ENCODE data around the gene ARID1B. TPM values are rescaled to one million over a fixed set of nuclear protein-coding genes. Genes with fewer than 3 reads are reported as not detected.
A peak's percentile ranks its signal among the peaks of the same experiment; 100 is the strongest.

Gene ARID1B
- total RNA-seq, 1 donor from 2014 or later: 26.4 TPM

DNA sequence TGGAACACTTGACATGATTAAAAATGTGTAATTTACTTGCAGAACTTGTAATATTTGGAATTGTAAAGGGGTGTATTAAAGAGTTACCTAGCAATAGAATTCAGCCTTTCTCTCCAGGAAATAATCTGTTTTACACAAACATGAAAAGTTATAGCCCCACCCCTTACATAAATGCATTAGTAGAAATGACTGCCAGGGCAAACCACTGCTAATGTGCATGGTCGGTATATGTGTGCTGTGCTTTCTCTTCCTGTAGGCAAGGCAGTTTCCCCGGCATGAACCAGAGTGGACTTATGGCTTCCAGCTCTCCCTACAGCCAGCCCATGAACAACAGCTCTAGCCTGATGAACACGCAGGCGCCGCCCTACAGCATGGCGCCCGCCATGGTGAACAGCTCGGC is 389.6 kb downstream of the ARID1B start:
- ATAC-seq: no peak
- DNase-seq (ENCODE audit: low spot score): no peak

DNA sequence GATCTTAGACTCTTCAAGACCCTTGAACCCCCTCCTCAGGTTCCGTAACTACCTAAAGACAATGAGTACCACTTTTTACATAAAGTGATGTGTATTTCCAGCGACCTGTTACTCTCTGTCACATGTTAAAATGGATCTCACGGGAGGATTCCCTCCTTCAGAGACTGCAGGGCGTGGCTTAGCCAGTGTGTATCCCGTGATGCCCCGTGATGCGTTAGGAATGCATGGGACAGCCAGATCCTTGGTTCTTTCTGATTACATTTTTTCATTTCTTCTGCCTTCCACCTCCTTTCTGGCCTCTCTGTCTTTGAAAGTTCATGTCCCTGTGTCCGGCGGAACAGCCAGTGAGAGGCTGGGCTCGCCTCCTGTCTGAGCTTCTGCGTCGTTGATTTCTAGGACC is 390.7 kb downstream of the ARID1B start:
- ATAC-seq (no peak), DNase-seq (ENCODE audit: low spot score) (no peak)

DNA sequence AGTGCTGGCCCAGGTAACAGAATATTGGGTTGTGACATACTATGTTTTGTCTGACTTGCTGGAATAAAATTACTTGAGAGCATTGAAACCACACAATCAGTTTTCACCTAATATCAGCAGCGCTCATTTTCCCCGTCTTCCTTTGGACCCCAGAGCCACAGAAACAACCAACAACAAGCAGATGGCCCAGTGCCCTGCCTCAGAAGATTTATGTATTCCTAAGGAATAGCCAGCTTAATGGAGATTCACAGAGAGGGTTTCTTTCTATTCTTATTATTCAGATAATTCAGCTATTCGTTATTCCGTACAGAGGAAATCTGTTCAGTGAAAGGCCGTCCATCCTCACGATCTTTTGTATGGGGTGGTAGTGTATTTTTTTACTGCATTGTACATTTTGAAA is 391.3 kb downstream of the ARID1B start:
- ATAC-seq: no peak
- no peak for DNase-seq (ENCODE audit: low spot score)

DNA sequence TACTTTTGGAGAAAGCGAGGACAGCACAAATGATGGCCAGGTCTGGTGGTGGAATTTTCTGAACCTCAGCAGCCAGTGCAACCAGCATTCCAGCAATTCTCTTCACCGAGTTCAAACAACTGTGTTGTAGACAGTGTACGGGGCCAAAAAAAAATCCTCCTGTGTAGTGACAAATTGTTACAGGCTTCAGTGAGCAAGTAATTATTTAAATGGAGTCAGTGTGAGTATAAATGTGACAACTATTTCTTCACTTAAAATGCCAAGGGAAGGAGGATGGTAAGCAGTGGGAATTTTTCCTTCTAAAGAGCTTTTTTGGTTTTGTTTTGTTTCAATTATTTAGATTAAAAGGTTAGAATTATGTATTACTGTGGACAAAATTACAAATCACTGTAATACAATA is 392.0 kb downstream of the ARID1B start:
- ATAC-seq (no peak), DNase-seq (ENCODE audit: low spot score) (no peak)

DNA sequence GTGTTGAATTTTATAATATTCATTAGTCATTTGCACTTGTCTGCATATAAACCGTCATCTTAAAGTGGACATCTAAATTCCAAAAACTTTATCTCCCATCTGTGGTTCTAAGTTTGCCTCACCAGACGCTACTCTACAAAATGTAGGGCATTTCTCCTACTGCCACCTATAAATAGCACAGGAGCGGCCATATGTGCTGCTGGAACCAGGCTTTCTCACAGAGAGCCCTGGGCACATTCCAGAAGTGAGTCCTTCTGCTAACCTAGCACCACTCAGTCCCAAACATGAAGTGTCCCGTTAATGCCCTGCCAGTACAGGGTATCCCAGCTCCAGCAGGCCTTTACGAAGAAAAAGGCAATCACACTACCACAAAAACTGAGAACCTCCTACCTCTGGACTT is 392.5 kb downstream of the ARID1B start:
- DNase-seq (ENCODE audit: low spot score) (no peak), ATAC-seq (no peak)

DNA sequence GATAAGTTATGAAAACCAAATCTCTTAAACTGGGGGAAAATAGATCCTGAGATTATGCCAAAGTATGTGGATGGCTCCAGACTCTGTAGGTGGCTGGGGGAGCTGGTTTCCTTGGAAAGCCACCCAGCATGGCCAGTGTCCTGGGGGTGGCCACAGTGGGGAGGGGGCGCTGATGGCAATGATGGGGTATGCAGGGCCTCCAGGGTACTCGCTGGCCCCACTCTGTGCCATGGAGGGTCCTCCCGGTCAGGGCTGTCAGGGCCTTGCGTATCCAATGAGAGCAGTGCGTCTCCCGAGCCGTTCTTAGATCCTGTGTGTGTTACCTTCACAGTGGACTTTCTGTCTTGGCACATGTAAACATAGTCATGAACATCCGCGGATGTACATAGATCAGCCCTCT is 393.4 kb downstream of the ARID1B start:
- DNase-seq (ENCODE audit: low spot score) (no peak), ATAC-seq (no peak)

DNA sequence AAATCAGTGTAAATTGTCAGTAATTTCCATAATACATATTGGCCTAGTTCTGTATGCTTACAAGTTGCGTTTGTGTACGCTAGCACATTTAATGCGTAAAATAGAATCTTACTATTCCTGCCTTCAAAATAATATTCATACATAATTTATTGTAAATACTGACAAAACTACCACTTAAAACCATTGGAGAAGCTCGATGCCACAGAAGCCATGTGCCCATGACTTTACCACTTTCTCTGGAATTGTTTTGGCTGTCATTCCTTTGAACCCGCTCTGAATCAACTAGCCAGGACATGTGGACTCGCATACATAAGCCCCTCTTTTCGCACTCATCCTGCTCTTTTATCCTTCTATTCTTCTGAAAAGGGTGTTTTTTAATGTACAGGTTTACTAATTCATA is 394.6 kb downstream of the ARID1B start:
- no peak for DNase-seq (ENCODE audit: low spot score)

DNA sequence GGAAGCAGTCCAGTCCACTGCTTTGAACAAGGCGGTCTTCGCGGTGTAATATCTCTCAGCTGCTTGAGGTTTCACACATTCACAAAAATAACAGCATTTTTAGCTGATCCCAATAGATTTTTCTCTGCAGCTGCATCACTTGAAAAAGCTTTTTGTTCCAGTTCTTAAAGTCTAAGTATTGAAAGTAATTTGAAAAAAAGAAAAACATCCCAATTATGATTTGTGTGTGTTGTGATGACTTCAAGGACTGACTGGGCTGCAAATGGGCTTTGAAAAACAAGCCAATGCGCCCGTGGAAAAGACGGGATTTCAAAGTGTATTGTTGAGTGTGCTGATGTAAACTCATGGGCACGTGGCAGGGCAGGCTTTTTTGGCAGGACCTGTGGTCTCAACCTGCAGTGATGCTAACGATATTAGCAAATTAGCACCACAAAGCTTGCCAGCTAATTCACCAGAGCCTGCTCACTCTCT is 395.1 kb downstream of the ARID1B start:
- DNase-seq (ENCODE audit: low spot score) (no peak), ATAC-seq (no peak)

More for the DNA sequence above, 394.6 kb downstream of the ARID1B start:
- ATAC-seq: no peak

DNA sequence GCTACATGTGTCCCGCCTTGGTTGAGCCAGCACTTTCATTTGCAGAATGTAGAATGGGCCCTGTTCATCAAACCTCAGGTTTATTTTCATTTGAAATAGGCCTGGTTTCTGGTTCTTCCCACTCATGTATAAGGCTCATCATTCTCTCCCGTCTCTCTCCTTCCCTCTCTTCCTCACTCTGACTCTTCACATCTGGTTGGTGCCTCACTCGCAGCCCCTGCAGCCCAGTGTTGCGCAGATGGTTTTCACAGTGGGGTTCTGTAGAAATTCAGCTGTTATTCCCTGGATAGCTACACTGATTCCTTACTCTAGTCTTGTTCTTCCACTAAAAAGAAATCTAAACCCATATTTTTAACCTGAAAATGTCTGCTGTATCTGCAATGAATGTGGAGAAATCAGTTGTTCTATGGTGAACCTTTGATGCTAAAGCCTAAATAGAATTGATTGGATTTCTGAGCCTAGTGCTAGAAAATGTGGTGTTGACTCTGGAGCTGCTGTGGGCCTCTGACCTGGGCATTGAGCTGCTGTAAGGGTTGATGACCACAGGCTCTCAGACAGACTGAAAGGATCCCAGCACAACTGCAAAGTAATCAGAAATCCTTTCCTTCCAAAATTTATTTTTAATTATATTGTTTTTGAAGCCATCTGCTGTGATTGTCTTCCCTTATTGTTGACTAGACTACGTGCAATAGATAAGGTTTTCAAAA is 395.8 kb downstream of the ARID1B start:
- no peak for DNase-seq (ENCODE audit: low spot score)
- ATAC-seq: peak; percentile 68

DNA sequence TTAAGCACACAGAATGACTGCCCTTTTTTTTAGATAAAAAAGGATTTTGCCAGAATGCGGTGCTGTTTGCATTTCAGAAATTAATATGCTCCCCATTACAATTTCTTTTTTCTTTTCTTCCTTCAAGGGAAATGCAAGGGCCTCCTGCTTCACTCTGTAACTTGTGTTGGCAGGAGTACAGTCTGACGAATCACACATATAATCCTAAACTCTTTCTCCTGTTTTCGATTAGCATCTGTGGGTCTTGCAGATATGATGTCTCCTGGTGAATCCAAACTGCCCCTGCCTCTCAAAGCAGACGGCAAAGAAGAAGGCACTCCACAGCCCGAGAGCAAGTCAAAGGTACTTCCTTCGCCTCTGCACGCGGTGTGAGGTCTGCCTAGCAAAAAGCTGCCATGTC is 396.6 kb downstream of the ARID1B start:
- DNase-seq (ENCODE audit: low spot score) (no peak), ATAC-seq (no peak)

DNA sequence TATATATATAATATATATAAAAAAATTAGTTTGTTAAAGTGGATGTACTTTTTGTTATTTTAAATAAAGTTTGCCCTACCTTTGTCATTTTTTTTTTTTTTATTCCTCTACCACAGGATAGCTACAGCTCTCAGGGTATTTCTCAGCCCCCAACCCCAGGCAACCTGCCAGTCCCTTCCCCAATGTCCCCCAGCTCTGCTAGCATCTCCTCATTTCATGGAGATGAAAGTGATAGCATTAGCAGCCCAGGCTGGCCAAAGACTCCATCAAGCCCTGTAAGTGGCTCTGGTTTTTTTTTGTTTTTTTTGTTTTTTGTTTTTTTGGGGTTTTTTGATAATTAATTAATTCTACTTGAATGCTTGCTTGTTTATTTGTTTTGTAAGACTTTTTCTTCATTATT is 397.6 kb downstream of the ARID1B start:
- ATAC-seq: no peak
- no peak for DNase-seq (ENCODE audit: low spot score)

DNA sequence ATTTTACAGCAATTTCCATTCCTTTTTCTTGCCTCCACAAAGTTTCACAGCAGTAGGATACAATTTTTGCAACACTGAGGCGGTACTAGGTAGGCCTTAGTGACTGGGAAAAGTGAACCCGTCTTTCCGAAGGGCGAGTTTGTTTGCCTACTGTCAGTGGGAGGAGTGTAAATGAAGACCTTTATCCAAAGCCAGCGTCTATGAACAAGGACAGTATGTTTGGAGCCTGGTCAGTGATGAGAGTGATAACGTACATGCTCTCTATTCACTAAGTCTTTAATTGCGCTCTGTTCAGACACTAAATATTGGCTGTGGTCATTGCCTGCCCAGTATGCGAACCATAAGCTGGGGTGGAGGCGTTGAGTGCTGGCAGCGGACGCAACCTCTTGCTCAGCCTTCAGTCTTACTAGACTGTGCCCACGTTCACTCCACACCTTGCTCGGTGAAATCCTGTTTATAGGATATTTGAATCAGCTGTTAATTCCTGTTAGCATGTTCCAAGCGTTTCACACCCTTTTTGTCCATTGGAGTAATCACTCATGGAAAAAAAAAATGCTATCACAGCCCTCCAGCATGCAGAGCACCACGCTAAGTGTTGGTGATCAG is 400.7 kb downstream of the ARID1B start:
- DNase-seq (ENCODE audit: low spot score): no peak
- no peak for ATAC-seq

DNA sequence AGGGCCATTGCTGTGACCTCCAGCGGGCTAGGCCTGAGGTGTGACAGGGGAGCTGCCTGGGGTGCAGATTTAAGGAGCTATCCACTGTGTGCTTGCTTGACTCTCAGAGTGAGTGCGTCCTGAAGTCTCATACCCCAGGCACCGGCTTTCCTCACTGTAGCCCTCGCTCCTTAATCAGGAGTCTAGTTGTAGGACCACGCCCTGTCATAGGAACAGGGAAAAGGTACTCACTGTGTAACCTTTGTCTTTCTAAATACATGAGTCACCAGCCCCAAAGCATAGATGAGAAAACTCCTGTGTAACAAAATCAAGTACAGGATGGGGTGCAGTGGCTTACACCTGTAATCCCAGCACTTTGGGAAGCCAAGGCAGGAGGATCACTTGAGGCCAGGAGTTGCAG is 404.5 kb downstream of the ARID1B start:
- DNase-seq (ENCODE audit: low spot score) (no peak), ATAC-seq (no peak)

DNA sequence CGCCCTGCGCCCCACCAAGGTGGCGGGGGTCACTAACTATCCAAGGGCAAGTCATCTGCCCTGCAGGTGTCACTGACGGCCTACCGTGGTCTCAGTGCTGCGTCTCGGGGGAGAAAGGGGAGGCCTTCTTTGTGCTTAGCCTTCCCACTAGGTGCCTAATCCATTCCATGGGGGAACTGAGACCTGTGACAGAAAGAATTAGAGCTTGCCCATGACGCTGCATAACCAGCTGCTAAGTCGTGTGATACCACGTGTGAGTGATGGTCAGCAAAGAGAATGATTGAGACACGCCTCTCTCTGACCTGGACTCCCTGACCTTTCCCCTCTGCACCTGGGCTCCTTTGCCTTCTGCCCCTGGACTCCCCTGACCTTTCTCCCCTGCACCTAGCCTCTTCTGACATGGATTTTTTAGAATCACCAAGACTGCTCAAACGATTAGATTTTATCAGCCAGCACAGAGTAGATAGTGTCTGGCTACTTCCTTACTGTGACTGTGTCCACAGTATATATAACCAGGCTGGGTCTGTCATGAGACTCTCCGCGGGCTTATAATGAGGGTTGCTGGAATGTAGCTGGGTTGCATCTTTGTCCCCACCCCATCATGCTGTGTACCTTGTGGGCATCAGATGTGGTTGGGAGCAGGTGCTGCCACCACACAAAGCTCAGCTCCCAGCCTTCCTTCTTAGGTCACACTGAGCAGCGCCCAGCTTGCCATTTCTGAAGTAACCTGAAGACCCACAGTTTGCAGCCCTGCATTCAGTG is 405.5 kb downstream of the ARID1B start:
- ATAC-seq (peak; percentile 13), DNase-seq (ENCODE audit: low spot score) (no peak)

DNA sequence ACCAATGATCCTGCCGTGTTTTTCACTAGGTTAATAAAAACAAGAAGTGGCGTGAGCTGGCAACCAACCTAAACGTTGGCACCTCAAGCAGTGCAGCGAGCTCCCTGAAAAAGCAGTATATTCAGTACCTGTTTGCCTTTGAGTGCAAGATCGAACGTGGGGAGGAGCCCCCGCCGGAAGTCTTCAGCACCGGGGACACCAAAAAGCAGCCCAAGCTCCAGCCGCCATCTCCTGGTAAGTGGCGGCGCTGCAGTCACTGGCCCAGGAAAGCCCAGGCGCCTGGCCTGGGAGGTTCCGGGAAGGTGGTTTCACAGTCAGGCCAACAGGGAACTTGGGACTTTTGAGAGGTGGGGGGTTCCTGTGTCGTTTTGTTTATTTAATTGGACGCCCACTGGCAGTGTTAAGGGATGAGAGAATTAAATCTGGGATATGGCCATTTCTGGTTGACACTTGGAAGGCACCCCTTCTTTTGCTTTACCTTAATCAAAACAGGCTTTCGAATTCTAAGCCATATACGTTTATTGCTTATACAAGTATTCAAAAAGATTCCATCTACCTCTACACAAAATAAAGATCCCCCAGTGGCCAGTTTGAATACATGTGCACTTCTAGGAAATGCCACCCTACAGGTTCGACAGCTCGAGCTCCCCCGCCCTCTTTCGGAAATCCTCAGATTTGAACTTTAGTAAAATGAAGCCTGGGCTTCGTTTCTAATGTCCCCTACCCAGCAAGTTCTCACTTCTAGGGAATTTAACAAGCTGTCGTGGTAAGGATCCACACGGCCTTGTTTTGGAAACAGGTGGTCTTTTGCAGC is 407.2 kb downstream of the ARID1B start:
- ATAC-seq: peak; percentile 97
- peak; percentile 83 for DNase-seq (ENCODE audit: low spot score)

DNA sequence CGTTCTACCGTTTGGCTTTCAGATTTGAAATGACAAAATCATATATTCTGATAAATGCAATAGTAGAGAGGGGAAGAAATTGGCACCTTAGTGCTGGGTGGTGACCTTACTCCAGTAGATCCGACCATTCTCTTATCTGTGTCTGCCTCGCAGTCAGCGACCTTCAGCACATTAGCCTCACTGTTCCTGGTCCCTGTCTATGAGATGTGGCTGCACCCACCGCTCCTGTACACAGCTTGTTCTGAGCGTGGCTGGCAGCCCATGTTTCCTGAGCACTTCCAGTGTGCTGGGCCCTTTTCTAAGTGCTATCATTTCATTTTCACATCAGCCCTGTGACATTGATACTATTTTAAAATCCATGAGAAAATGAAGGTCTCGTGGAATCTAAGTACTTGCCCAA is 408.0 kb downstream of the ARID1B start:
- ATAC-seq (no peak), DNase-seq (ENCODE audit: low spot score) (no peak)

DNA sequence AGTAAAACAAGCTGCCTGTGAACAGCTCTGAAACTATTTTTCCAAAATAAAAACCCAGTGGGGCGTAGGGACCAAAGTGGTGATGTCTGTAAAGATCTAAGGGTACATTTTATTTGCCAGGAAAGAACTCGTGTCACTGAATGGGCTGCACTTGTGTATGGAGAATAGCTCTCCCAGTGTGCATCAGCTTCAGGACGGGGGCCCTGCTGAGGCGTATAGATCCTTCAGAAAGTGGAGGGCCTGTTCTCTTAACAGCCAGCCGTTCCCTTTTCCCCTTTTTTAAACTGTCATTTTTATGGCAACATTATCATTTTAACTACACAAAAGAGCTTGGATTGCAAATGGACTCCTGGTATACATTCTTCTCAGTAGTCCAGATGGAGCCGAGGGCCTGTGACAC is 408.8 kb downstream of the ARID1B start:
- no peak for DNase-seq (ENCODE audit: low spot score)
- ATAC-seq: no peak

DNA sequence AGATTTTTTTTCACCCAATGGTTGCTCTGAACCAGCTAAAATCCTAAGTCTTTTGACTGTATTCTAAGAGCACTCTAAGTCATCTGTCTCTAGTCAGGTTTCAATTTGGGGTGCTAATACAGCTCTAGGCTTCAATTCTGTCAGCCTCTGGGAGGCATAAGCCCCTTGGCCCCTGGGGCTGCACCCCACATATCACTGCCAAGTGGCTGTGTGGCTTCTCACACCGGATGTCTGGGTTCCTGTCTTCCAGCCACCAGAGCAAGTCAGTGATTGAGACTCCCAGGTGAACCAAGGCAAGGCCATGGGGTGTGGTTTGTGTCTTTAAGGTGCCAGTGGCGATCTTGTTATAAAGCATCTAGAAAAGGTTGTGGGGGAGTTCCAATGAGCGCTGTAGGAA is 409.6 kb downstream of the ARID1B start:
- ATAC-seq: no peak
- no peak for DNase-seq (ENCODE audit: low spot score)

DNA sequence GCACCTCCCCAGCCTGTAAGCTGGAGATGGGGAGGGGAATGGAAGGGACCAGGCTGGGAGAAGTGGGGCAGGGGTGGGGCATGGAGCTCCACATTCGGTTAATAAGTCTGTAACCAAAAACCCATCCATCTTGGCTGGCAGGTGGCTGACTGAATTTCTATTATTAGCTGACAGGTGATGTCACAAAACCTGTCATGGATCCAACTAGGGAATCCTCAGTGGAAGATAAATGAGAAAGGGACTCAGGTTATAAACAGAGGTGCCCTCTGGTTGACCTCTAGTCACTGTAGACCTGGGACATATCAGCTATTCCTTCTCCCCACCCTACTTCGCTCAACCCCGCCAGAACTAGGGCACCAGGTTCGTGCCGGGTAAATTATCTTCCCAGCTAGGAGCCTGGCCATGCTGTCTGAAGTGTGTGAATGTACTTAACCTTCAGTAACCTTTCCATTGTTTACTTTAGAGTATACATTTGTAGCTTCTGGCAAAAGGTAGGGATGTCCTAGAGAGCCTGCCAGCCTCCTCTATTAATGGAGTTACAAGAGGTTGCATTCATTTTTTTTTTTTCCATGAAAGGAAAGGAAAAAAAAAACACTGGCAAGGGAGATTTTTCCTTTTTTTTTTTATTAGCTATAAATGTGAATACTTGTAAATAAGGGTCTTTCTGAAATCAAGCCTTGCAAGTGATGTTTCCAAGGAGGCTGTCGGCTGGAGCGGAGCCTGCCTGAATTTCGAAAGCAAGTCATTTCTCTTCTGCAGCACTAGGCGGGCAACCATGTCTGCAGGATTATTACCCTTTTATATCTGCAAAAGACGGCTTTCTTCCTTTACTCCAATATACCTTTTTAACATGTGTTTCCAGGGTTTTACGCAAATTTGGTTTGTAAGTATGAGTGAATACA is 410.3 kb downstream of the ARID1B start:
- ATAC-seq (peak; percentile 49), DNase-seq (ENCODE audit: low spot score) (no peak)

DNA sequence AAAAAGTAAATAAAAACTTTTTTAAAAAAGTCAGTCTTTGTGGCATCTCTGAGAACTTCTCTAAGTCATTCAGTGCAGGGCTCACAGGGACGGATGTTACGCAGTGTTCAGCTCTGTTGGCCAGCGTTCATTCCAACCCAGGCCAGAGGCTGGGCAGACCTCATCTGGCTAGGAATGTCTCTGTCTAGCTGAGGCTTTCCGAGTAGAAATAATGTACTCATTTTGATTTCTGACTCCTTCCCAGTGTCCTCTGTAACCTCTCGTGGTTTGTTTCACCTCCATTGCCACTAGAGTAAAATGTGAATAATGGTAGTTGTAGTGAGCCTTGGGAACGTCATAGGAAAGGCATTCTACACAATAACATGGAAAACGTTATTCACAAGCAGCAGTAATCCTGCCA is 411.0 kb downstream of the ARID1B start:
- ATAC-seq: no peak
- DNase-seq (ENCODE audit: low spot score): no peak
